HG03432 (cell line): ENCODE measurements around the gene FOXK2.
"Not testable (repeated sequence)": the region's sequence is repeated elsewhere in the genome, so short reads cannot be mapped to it uniquely, and the experiment has no call there.

Experiments used
- ATAC-seq: cut with Tn5 transposase; IDR thresholded peaks from one replicate; pipeline ENCODE4 v1.9.1; 2021; ENCODE audit warnings: mild to moderate bottlenecking, moderate library complexity; ENCODE audit not compliant: unreplicated experiment

FOXK2 gene

GRCh38 chr17:82494236-82495055 is 25.1 kb upstream of the FOXK2 start:
- peak; percentile 57 for ATAC-seq

- no peak for ATAC-seq
Observed at GRCh38 chr17:82495844-82496528, 23.5 kb upstream of the FOXK2 start.

- ATAC-seq = peak; percentile 63
Observed at GRCh38 chr17:82496529-82497434, 22.8 kb upstream of the FOXK2 start.

GRCh38 chr17:82497483-82498405 is 21.8 kb upstream of the FOXK2 start:
- ATAC-seq = peak; percentile 2

GRCh38 chr17:82502207-82502606 is 17.3 kb upstream of the FOXK2 start:
- no peak for ATAC-seq

GRCh38 chr17:82503094-82503727 is 16.3 kb upstream of the FOXK2 start:
- ATAC-seq = no peak

GRCh38 chr17:82503728-82504308 is 15.7 kb upstream of the FOXK2 start:
- ATAC-seq = no peak

GRCh38 chr17:82505296-82505695 is 14.2 kb upstream of the FOXK2 start:
- no peak for ATAC-seq

GRCh38 chr17:82506402-82506801 is 13.1 kb upstream of the FOXK2 start:
- ATAC-seq = peak; percentile 82

GRCh38 chr17:82507631-82508175 is 11.8 kb upstream of the FOXK2 start:
- ATAC-seq = no peak

- ATAC-seq = not testable (repeated sequence)
Observed at GRCh38 chr17:82511642-82512041, 7.9 kb upstream of the FOXK2 start.

- not testable (repeated sequence) for ATAC-seq
Observed at GRCh38 chr17:82513864-82514263, 5.7 kb upstream of the FOXK2 start.

- ATAC-seq = no peak
Observed at GRCh38 chr17:82517230-82517865, 2.2 kb upstream of the FOXK2 start.

- peak; percentile 25 for ATAC-seq
Observed at GRCh38 chr17:82519971-82520903, 705 bp downstream of the FOXK2 start.

- ATAC-seq = no peak
Observed at GRCh38 chr17:82524540-82524939, 5.0 kb downstream of the FOXK2 start.

- ATAC-seq = no peak
Observed at GRCh38 chr17:82525712-82526111, 6.2 kb downstream of the FOXK2 start.

- no peak for ATAC-seq
Observed at GRCh38 chr17:82527898-82528297, 8.4 kb downstream of the FOXK2 start.
